Measurements from ENCODE around the gene MPDZ.

DNA sequence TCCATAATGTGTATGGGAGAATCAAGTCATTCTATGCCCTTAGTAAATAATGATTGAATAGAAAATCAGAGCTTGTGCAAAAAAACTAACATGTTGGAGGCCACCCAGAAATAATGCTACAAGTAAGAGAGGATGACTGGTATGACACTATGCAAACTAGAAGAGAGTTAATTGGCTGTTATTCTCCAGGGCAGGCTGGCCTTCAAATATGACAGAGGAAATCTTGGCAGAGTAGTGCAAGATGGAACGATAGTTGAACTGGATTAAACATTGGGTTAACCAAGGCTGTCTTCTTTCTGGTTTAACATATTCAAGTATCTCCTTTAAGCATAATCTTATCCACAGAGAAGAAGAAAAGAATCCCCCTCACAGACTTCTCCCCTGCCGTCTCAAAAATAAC is 196.1 kb downstream of the MPDZ start:
- TF ChIP-seq POLR2A (IDR thresholded peaks at IDR 0.05) (no peak), POLR2AphosphoS5 (IDR thresholded peaks at IDR 0.05) (no peak)
